SJCRH30 (cell line): Measurements from ENCODE around the gene PNMA1. TPM values are rescaled to one million over a fixed set of nuclear protein-coding genes. Genes with fewer than 3 reads are reported as not detected.
"Not testable (repeated sequence)": the region's sequence is repeated elsewhere in the genome, so short reads cannot be mapped to it uniquely, and the experiment has no call there.

ENCODE experiments used
- DNase-seq, 2 experiments: peaks; one replicate each; pipeline ENCODE4 v3.0.0-alpha.2; 2015 to 2020
- H3K27ac ChIP-seq: fragments of 250-450 bp; sonication (Bioruptor Pico); 2 replicates; pipeline ENCODE4 v1.5.1; 2020; ENCODE audit warnings: mild to moderate bottlenecking, moderate library complexity
- H3K27me3 ChIP-seq: fragments of 250-450 bp; sonication (Bioruptor Pico); 2 replicates; pipeline ENCODE4 v1.5.1; 2020; ENCODE audit warnings: mild to moderate bottlenecking, moderate library complexity
- H3K36me3 ChIP-seq: fragments of 250-450 bp; sonication (Bioruptor Pico); 2 replicates; pipeline ENCODE4 v1.5.1; 2020; ENCODE audit warnings: mild to moderate bottlenecking, moderate library complexity
- H3K4me1 ChIP-seq: fragments of 250-450 bp; sonication (Bioruptor Pico); 2 replicates; pipeline ENCODE4 v1.5.1; 2020; ENCODE audit warnings: mild to moderate bottlenecking, moderate library complexity
- H3K4me3 ChIP-seq: fragments of 250-450 bp; sonication (Bioruptor Pico); 2 replicates; pipeline ENCODE4 v1.5.1; 2020; ENCODE audit warnings: mild to moderate bottlenecking, moderate library complexity
- H3K9me3 ChIP-seq: fragments of 250-450 bp; sonication (Bioruptor Pico); replicated peaks from 2 replicates; pipeline ENCODE4 v1.5.1; 2020; ENCODE audit warnings: mild to moderate bottlenecking, moderate library complexity
- total RNA-seq: library from RNA; depleted of rRNA; stranded (reverse); fragments of >200 nt; shearing (Covaris generic); gene quantifications from 2 replicates; pipeline ENCODE4 v1.2.3, GENCODE V29; 2014

The PNMA1 gene
- total RNA-seq, 1 experiment from 2014 or later = 11.0 TPM

GRCh38 chr14:73718418-73719251, 4.5 kb upstream of the PNMA1 start:
- H3K27me3 ChIP-seq = no peaks in the 10 kb centered on the region
- H3K4me3 ChIP-seq = no peak overlapping the region
- peaks cover 62% of the 10 kb centered on the region for H3K36me3 ChIP-seq
- peaks cover 7% of the 10 kb centered on the region for H3K4me1 ChIP-seq
- H3K9me3 ChIP-seq = no peaks in the 10 kb centered on the region
- no peak for DNase-seq
- H3K27ac ChIP-seq = no peak overlapping the region

GRCh38 chr14:73717711-73718417, 3.7 kb upstream of the PNMA1 start:
- DNase-seq = no peak
- Histone ChIP-seq H3K27me3 (no peaks in the 10 kb centered on the region), H3K27ac (no peak overlapping the region), H3K4me1 (peaks cover 7% of the 10 kb centered on the region), H3K4me3 (no peak overlapping the region), H3K36me3 (peaks cover 54% of the 10 kb centered on the region), H3K9me3 (no peaks in the 10 kb centered on the region)

- no peaks in the 10 kb centered on the region for H3K9me3 ChIP-seq
- H3K4me1 ChIP-seq = peaks cover 9% of the 10 kb centered on the region
- H3K27ac ChIP-seq = no peak overlapping the region
- DNase-seq = peak in 1 of 2 experiments; percentile 50
- no peak overlapping the region for H3K4me3 ChIP-seq
- peaks cover 48% of the 10 kb centered on the region for H3K36me3 ChIP-seq
- H3K27me3 ChIP-seq = no peaks in the 10 kb centered on the region
Measured at GRCh38 chr14:73717266-73717665, 3.1 kb upstream of the PNMA1 start.

GRCh38 chr14:73715707-73716106, 1.5 kb upstream of the PNMA1 start:
- Histone ChIP-seq H3K27ac (no peak overlapping the region), H3K9me3 (no peaks in the 10 kb centered on the region), H3K36me3 (peaks cover 33% of the 10 kb centered on the region), H3K4me1 (peaks cover 14% of the 10 kb centered on the region), H3K4me3 (no peak overlapping the region), H3K27me3 (no peaks in the 10 kb centered on the region)
- no peak for DNase-seq

- Histone ChIP-seq H3K4me1 (peaks cover 14% of the 10 kb centered on the region), H3K27me3 (no peaks in the 10 kb centered on the region)
Measured at GRCh38 chr14:73714656-73715081, 485 bp upstream of the PNMA1 start.

GRCh38 chr14:73713206-73713802, 880 bp downstream of the PNMA1 start:
- Histone ChIP-seq H3K27ac (peak overlapping the region; percentile 55), H3K4me1 (peaks cover 14% of the 10 kb centered on the region), H3K36me3 (peaks cover 20% of the 10 kb centered on the region), H3K4me3 (peak overlapping the region; percentile 72), H3K27me3 (no peaks in the 10 kb centered on the region), H3K9me3 (no peaks in the 10 kb centered on the region)
- no peak for DNase-seq

More at GRCh38 chr14:73714656-73715081, 485 bp upstream of the PNMA1 start:
- Histone ChIP-seq H3K9me3 (no peaks in the 10 kb centered on the region), H3K4me3 (peak overlapping the region; percentile 72), H3K36me3 (peaks cover 25% of the 10 kb centered on the region), H3K27ac (no peak overlapping the region)
- DNase-seq = no peak

- H3K27ac ChIP-seq = peak overlapping the region; percentile 55; the same call in 1 of the 2 replicates
- H3K9me3 ChIP-seq = no peaks in the 10 kb centered on the region
- no peaks in the 10 kb centered on the region for H3K27me3 ChIP-seq
- DNase-seq = peak; percentile 54 to 70
- H3K4me3 ChIP-seq = peak overlapping the region; percentile 72
- H3K36me3 ChIP-seq = peaks cover 16% of the 10 kb centered on the region
- peaks cover 14% of the 10 kb centered on the region for H3K4me1 ChIP-seq
Measured at GRCh38 chr14:73712540-73713180, 1.5 kb downstream of the PNMA1 start.

- Histone ChIP-seq H3K4me3 (peak overlapping the region; percentile 72), H3K4me1 (peaks cover 14% of the 10 kb centered on the region), H3K27me3 (no peaks in the 10 kb centered on the region), H3K9me3 (no peaks in the 10 kb centered on the region), H3K36me3 (peaks cover 11% of the 10 kb centered on the region), H3K27ac (no peak overlapping the region)
- no peak for DNase-seq
Measured at GRCh38 chr14:73712071-73712506, 2.1 kb downstream of the PNMA1 start.

- H3K36me3 ChIP-seq = peaks cover 2% of the 10 kb centered on the region; the same call in 1 of the 2 replicates
- H3K4me3 ChIP-seq = no peak overlapping the region
- no peak for DNase-seq
- no peaks in the 10 kb centered on the region for H3K27me3 ChIP-seq
- no peak overlapping the region for H3K27ac ChIP-seq
- peaks cover 14% of the 10 kb centered on the region for H3K4me1 ChIP-seq
- H3K9me3 ChIP-seq = no peaks in the 10 kb centered on the region
Measured at GRCh38 chr14:73710737-73711136, 3.4 kb downstream of the PNMA1 start.

GRCh38 chr14:73709904-73710469, 4.2 kb downstream of the PNMA1 start:
- DNase-seq = no peak
- Histone ChIP-seq H3K4me3 (no peak overlapping the region), H3K36me3 (no peaks in the 10 kb centered on the region), H3K4me1 (peaks cover 10% of the 10 kb centered on the region), H3K27me3 (no peaks in the 10 kb centered on the region), H3K9me3 (no peaks in the 10 kb centered on the region), H3K27ac (no peak overlapping the region)

GRCh38 chr14:73708076-73708475, 6.1 kb downstream of the PNMA1 start:
- DNase-seq, H3K9me3 ChIP-seq, H3K4me3 ChIP-seq, H3K27me3 ChIP-seq, H3K4me1 ChIP-seq, H3K27ac ChIP-seq, H3K36me3 ChIP-seq: not testable (repeated sequence)

- DNase-seq = no peak
- H3K27ac ChIP-seq = no peak overlapping the region
- H3K9me3 ChIP-seq = no peaks in the 10 kb centered on the region
- H3K27me3 ChIP-seq = no peaks in the 10 kb centered on the region
- H3K36me3 ChIP-seq = no peaks in the 10 kb centered on the region
- H3K4me1 ChIP-seq = no peaks in the 10 kb centered on the region
- H3K4me3 ChIP-seq = no peak overlapping the region
Measured at GRCh38 chr14:73700325-73700724, 13.9 kb downstream of the PNMA1 start.

GRCh38 chr14:73696466-73697400, 17.5 kb downstream of the PNMA1 start:
- no peaks in the 10 kb centered on the region for H3K9me3 ChIP-seq
- H3K4me1 ChIP-seq = no peaks in the 10 kb centered on the region
- H3K27me3 ChIP-seq = no peaks in the 10 kb centered on the region
- H3K36me3 ChIP-seq = no peaks in the 10 kb centered on the region
- H3K27ac ChIP-seq = no peak overlapping the region
- H3K4me3 ChIP-seq = no peak overlapping the region
- no peak for DNase-seq
